ENCODE results near the gene DNAH2. TPM values are rescaled to one million over a fixed set of nuclear protein-coding genes. Genes with fewer than 3 reads are reported as not detected.

The DNAH2 gene
- polyA plus RNA-seq, 4 donors = 0.16 to 0.47 (median 0.34) TPM

DNA sequence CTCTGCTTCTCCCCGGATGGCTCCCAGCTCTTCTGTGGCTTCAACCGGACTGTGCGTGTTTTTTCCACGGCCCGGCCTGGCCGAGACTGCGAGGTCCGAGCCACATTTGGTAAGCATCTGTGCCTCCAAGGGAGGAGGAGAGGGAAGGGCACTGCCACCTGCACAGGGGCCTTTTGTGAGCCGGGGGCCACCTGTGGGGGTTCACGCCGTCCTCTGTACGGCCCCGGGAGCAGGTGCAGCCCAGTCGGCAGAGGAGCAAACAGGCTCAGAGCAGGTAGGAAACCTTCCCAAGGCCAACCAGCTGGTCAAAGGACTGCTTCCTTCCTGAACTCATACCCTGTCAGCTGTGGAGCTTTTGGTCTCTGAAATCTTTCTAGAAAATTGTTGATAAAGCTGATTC is 15.9 kb upstream of the DNAH2 start:
- DNase-seq (ENCODE audit: low read depth in 4 of 4, low spot score in 2 of 4) = no peak

DNA sequence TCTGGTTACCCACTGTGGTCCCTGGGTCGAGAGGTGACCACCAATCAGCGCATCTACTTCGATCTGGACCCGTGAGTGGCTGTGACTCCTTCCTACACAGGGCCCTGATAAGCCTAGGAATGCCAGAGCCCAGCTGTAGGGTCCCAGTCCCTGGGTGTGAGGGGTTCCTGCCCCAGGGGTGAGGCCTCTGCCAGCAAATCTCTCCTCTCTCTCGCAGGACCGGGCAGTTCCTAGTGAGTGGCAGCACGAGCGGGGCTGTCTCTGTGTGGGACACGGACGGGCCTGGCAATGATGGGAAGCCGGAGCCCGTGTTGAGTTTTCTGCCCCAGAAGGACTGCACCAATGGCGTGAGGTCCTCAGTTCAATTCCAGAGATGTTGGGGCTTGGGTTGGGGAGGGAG is 14.8 kb upstream of the DNAH2 start:
- DNase-seq (ENCODE audit: low read depth in 4 of 4, low spot score in 2 of 4) = no peak

DNA sequence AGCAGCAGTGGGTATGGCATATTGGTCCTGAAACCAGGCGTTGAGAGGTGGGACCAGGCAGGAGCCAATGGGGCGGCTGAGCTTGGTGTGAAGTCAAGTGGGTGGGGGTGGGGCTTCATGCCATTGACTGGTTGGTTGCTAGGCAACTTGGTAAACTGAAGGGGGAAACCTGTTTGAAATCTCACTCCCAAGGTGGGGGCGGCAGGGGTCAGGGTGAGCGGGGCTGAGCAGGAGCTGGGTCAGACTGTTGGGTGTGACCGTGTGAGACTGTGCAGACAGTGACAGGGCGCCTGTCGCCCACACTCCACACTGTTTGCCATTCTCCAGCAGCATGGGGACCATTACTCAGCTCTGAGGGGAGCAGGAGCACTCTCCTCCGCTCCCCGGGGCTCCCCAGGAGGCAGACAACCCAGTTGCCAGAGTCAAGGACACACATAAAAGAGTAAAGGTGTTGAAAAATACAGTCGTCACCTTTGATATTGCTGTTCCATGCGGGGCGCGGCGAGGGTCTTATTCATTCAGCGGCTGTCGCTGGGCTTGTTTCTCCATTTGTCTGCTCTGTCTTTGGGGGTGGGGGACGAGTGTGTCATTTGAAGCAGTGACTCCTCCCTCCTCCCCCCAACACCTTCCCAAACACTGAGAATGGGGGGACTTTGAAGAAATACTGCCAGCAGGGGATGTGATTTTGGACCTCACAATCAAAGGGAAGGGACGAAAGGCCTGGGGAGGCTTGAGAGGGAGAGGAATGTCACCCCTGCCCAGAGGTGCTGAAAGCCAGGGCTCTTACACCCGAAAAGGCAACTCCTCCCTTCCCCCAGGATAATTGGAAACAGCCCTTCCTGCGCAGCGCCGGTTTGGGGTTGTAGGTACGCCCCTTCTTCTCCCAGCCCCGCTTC is 13.7 kb upstream of the DNAH2 start:
- DNase-seq (ENCODE audit: low read depth in 4 of 4, low spot score in 2 of 4) = peak in 1 of 4 donors; percentile 81

DNA sequence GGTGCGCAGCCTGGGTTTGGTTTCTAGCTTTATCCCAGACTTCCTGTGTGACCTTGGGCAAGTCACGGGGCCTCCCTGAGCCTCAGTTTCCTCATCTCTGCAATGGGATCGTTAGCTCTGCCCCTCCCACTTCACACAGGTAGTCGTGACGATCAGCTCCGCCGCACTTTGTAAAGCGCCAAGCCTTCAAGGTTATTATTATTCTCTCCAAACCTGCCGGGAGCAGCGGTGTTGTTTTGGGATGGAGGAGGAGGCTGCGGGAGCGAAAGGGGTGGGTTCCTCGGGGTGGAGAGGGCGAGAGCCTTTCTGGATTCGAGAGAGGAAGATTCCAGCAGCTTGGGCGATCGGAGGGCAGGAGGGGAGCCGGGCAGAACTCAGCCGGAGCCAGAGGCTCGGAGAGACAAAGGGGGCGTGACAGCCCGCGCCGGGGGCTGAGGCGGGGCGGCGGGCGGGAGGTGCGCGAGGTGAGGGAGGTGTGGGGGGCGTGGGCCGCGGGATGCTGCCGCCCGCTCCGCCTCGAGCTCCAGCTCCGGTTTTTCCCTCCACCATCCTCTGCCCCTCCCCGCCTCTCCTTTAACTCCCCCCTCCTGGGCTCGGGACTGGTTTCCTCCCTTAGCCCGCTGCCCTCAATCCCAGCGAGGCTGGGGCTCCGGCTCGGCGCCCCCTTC is 12.8 kb upstream of the DNAH2 start, which contains the start of gene EFNB3:
TSS of gene EFNB3 (plus strand) at position 602 of the 668 bp plus-strand sequence. CDS start 397 bp downstream, outside the sequence.
- peak in 1 of 4 donors; percentile 56 for DNase-seq (ENCODE audit: low read depth in 4 of 4, low spot score in 2 of 4)

DNA sequence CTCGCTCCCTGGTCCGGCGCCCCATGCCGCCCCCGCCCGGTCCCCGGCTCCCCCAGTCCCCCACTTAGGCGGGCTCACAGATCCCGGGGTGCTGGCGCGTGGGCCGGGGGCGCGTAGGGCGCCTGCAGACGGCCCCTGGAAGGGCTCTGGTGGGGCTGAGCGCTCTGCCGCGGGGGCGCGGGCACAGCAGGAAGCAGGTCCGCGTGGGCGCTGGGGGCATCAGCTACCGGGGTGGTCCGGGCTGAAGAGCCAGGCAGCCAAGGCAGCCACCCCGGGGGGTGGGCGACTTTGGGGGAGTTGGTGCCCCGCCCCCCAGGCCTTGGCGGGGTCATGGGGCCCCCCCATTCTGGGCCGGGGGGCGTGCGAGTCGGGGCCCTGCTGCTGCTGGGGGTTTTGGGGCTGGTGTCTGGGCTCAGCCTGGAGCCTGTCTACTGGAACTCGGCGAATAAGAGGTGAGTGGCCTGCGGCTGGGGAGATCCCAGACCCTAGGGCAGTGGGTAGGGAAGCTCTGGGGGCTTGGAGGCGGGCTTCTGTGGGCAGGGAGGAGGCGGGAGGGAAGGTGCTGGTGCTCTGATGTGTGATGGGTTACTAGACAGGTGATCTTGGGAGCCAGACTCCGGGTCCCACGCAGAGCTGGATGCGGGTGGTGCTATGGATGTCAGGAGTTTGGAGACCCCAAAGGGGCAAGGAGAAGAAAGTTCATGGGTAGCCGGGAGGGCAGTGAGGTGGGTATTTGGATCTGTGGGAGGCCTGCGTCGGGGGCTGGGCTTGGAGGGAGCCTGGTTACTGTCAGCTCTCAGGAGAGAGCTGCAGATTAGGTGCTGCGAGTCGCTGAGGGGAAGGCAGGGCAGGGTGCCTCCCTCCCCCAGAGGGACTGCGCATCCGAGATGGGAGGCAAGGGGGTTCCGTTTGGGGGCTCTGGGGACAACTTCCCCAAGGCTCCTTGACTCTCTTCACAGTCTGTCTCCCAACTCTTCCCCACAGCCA is 12.0 kb upstream of the DNAH2 start:
- no peak for DNase-seq (ENCODE audit: low read depth in 4 of 4, low spot score in 2 of 4)

DNA sequence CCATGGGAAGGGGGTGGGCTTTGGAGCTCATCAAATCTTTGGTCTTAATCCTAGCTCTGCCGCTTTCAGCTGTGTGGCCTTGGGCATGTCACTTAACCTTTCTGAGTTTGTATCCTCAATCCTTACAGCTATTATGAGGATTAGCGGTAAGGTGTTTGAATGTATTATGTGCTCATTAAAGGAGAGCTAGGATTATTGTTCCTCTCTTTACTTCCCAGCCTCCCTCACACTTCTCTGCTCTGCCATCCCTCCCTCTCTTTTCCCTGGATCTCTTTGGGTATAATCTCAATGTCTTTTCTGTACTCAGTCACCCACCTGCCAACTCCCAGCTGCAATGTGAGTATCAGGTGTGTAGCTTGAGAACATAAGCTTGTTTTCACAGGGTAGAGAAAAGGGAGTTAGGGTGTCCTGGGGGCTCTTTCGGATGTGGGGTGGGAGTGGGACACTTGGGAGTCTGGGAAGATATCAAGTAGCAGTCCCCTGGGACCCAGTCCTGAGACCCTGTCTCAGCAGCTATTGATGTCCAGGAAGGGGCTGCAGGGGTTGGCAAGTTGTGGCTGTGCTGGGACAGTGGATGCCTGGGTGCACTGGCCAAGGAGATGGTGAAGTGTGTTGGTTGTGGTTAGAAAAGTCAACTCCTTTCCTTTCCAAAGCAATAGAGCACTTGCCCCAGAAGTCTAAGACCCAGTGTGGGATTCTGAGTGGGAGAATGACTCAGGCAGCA is 10.8 kb upstream of the DNAH2 start:
- DNase-seq (ENCODE audit: low read depth in 4 of 4, low spot score in 2 of 4) = no peak

DNA sequence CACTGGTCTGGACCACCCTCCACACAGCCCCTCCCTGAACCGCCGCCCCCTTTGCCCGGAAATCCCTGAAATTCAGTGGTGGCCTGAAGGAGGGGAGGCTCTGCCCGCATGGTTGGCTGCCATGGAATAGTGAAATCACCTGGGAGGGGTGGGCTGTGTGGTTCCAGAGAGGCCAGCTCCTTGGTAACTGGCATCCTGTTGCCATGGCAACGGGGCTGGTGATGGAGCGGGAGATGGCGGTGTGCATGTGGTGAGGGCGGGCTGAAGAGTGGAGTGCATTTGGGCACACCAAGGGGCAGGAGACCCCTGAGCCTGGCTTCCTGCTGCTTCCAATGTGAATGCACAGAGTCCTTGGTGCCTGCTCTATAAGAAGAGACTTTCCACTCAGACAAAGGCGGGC is 10.1 kb upstream of the DNAH2 start:
- DNase-seq (ENCODE audit: low read depth in 4 of 4, low spot score in 2 of 4) = no peak

DNA sequence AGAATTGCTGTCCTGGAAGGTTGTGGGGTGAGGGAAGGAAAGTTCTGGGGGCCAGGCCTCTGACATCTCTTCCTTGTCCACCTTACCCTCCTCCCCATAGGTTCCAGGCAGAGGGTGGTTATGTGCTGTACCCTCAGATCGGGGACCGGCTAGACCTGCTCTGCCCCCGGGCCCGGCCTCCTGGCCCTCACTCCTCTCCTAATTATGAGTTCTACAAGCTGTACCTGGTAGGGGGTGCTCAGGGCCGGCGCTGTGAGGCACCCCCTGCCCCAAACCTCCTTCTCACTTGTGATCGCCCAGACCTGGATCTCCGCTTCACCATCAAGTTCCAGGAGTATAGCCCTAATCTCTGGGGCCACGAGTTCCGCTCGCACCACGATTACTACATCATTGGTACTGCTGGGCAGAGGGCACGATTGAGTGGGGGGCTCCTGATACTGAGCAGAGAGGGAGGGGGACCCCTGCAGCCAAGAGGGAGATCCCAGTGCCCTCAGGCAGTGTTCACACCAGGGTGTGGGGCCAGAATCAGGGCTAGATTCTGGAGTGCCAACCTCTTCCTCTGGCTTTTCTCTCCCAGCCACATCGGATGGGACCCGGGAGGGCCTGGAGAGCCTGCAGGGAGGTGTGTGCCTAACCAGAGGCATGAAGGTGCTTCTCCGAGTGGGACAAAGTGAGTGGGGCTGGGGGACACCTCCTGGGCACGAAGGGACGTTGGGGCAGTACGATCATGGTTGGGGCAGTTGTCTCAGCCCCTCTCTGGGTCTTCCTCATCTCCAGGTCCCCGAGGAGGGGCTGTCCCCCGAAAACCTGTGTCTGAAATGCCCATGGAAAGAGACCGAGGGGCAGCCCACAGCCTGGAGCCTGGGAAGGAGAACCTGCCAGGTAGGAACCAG is 9.4 kb upstream of the DNAH2 start:
- DNase-seq (ENCODE audit: low read depth in 4 of 4, low spot score in 2 of 4) = no peak

DNA sequence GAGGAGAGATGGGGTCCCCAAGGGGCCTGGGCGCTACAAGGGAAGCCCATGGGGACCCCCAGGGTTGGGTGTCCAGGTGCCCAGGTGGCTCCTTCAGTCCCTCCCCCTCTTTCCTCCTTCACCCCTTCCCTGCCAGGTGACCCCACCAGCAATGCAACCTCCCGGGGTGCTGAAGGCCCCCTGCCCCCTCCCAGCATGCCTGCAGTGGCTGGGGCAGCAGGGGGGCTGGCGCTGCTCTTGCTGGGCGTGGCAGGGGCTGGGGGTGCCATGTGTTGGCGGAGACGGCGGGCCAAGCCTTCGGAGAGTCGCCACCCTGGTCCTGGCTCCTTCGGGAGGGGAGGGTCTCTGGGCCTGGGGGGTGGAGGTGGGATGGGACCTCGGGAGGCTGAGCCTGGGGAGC is 8.5 kb upstream of the DNAH2 start:
- no peak for DNase-seq (ENCODE audit: low read depth in 4 of 4, low spot score in 2 of 4)

DNA sequence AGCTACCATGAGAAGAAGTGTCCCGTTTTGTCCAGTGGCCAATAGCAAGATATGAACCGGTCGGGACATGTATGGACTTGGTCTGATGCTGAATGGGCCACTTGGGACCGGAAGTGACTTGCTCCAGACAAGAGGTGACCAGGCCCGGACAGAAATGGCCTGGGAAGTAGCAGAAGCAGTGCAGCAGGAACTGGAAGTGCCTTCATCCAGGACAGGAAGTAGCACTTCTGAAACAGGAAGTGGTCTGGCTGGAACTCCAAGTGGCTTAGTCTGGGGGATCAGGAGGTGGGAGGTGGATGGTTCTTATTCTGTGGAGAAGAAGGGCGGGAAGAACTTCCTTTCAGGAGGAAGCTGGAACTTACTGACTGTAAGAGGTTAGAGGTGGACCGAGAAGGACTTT is 7.2 kb upstream of the DNAH2 start:
- no peak for DNase-seq (ENCODE audit: low read depth in 4 of 4, low spot score in 2 of 4)

DNA sequence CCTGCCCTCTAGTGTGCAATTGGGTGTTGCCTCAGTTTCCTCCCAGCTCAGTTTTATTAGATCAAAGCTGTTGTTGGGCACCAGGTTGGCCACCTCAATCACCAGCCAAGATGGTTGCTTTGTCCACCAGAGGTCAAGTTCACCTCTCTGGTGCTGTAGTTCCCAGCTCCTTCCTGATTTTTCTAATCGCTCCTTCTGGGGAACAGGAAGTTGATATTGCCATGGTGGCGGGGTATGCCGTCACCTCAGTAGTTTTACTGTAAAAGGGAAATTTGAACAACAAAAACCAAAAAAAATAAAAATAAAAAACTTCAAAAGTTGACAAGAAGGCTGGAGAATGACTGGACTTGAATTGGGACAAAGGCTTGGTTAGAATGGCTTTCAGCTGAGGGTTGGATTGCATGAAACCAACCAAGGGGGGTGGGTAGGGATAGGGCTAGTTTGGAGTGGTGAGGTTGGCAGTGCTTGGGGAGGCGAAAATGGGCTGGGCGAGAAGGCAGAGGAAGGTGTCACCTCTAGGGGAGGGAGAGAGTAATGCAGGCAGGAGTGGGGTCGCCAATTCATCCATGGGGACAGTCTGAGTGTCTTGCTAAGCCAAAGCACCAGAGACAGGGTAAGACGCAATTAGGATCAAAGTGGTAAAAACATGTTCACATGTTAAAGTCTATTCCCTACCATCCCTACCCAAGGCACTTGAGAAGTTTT is 6.3 kb upstream of the DNAH2 start:
- no peak for DNase-seq (ENCODE audit: low read depth in 4 of 4, low spot score in 2 of 4)

DNA sequence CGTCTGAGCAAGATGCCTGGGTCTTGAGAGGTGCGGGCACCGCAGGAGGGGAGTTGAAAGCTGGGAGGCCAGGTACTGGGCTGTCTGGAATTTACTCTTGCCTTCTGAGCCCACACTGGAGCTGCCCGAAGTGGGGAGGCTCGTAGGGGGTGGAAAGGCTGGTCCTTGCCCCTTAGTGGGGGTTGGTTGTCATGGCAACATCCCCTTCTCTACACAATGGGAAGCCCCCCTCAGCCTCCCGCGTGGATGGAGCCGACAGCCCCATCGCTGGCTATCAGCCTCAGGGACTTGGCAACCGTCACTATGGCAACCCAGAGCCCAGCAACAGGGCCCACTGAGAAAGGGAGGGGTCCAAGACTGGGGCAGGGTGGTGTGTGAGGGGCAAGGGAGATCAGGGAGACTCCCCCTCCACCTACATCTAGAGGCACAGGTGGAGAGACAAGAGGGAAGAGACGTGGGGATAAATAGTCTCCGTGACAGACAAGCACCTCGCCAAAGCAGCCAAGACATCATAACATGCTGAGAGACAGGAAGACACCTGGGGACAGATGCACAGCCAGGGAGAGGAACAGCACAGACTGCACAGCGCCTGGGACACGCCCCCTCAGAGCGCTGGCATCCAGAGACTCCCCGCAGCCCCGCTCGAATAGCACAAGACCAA is 5.3 kb upstream of the DNAH2 start:
- DNase-seq (ENCODE audit: low read depth in 4 of 4, low spot score in 2 of 4) = no peak

DNA sequence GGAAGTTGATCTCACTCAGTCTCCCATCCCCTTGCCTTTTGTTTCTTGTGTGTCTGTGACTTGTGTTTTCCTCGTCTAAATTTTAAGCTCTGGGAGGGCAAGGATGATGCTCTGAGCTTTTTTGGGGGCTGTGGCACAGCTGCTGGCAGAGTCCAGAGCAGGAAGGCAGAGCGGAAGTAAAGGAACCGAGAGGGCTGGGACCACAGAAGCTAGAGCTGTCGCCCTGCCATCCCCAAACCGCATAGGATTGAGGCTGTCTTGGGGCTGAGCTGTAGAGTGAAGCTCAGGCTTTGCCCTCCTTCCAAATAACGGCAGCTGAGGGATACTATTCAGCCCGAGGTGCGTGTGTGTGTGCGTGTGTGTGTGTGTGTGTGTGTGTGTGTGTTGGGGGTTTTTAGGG is 3.8 kb upstream of the DNAH2 start:
- no peak for DNase-seq (ENCODE audit: low read depth in 4 of 4, low spot score in 2 of 4)

DNA sequence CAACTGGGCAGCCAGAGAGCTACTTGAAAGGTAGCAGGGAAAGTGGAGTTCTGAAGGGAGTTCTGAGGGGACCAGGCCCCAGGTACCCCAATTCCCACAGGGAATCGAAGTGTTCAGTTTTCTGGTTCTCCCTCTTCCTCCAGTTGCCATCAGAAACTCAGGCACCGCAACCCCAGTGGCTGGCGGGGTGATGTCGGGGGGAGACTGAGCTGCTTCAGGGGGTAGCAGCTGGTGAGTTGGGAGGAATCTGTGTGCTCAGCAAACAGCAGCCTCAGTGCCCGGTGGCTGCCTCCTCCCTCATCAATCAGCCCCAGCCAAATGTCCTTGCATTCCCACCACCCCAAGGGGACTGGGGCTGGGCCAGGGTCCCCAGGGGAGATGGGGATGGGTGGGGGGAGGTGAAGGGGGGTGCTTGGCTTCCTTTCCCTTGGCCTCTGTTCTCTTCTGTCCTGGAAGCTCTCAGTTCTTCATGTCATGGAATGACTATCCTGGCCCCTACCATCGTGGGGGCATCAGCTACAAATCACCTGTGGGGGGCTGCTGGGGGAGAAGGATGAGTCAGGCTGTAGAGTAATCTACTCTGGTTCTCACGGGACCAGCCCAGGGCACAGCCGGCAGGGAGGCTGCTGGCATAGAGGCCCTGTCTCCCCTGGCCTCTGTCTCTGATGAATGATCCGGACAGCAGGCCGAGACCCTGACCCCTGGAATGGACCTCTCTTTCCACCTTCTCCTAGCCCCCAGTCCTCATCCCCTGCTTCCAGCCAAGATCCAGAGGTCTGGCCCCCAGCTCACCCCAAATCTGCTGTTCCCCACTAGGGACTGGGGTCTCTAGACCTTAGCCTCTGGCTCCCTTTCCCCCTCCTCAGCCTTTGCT is 2.6 kb upstream of the DNAH2 start:
- DNase-seq (ENCODE audit: low read depth in 4 of 4, low spot score in 2 of 4) = no peak

DNA sequence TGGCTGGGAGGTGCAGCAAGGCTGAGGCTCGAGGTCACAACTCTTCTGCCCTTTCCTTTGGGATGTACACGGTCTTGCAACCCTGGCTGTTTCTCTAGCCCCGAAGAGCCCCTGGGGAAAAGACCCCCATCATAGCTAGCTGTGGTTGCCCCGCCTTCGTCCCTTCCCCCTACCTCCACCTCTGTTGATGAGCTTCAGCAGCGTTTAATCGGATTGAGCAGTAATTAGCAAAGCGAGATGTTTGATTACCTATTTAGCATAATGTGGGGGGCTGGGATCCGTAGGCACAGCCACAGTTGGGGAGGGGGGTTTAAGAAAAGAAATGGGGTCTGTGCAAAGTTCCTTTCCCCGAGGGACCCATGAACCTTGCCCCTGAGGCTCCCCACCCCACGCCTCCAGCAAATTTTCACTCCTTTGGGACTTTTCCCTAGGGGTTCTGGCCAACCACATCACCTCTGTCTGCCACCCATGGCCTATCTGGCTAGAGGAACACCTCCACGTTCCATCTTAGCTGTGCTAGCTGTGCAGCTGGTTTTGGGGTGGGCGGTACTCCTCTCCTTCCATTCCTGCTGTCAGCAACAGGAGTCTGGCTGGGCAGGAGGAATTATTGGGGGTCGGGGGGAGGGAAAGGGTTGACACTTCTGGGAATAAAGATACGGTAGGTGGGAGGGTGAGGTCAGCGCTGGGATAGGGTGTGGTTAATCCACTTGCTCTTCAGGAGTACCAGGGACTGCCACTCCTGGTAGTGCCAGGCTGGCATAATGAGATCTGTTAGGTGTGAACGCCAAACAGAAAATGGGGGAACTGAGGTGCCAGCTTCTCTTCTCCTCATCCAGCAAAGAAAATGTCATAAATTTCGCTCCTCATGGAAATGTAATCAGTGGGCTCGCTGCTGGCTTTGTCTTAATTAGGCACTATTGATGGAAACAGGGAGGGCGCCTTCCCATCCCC is 1.3 kb upstream of the DNAH2 start:
- no peak for DNase-seq (ENCODE audit: low read depth in 4 of 4, low spot score in 2 of 4)
